GM21360 (cell line): ENCODE data around the gene SEPSECS.

ENCODE experiments used
- ATAC-seq: cut with Tn5 transposase; IDR thresholded peaks from one replicate; pipeline ENCODE4 v1.9.1; 2021; ENCODE audit warnings: mild to moderate bottlenecking, moderate library complexity; ENCODE audit not compliant: unreplicated experiment

SEPSECS gene

GRCh38 chr4:25111648-25112196, 48.5 kb downstream of the SEPSECS start:
- no peak for ATAC-seq

GRCh38 chr4:25110527-25111329, 49.5 kb downstream of the SEPSECS start:
- ATAC-seq, result no peak

- ATAC-seq, result no peak
Measured at GRCh38 chr4:25109511-25109910, 50.7 kb downstream of the SEPSECS start.

- no peak for ATAC-seq
Measured at GRCh38 chr4:25108556-25108955, 51.7 kb downstream of the SEPSECS start.

GRCh38 chr4:25107827-25108516, 52.3 kb downstream of the SEPSECS start:
- ATAC-seq, result no peak

GRCh38 chr4:25106363-25107151, 53.7 kb downstream of the SEPSECS start:
- ATAC-seq, result no peak

GRCh38 chr4:25104591-25104990, 55.7 kb downstream of the SEPSECS start:
- ATAC-seq, result no peak

GRCh38 chr4:25103418-25103817, 56.8 kb downstream of the SEPSECS start:
- ATAC-seq, result no peak

GRCh38 chr4:25101836-25102235, 58.4 kb downstream of the SEPSECS start:
- no peak for ATAC-seq

GRCh38 chr4:25100710-25101109, 59.5 kb downstream of the SEPSECS start:
- no peak for ATAC-seq

- no peak for ATAC-seq
Measured at GRCh38 chr4:25100021-25100555, 60.2 kb downstream of the SEPSECS start.

GRCh38 chr4:25098964-25099891, 61.0 kb downstream of the SEPSECS start:
- ATAC-seq, result no peak

- no peak for ATAC-seq
Measured at GRCh38 chr4:25096981-25097443, 63.2 kb downstream of the SEPSECS start.

GRCh38 chr4:25096251-25096980, 63.8 kb downstream of the SEPSECS start:
- ATAC-seq, result no peak

- no peak for ATAC-seq
Measured at GRCh38 chr4:25095837-25096236, 64.4 kb downstream of the SEPSECS start.

GRCh38 chr4:25092139-25092538, 68.1 kb downstream of the SEPSECS start:
- no peak for ATAC-seq

GRCh38 chr4:25090516-25090915, 69.7 kb downstream of the SEPSECS start:
- no peak for ATAC-seq

- ATAC-seq, result no peak
Measured at GRCh38 chr4:25089051-25089763, 71.0 kb downstream of the SEPSECS start.
